CD14-positive monocyte (primary cell): ENCODE measurements around the gene MLLT1. TPM values are rescaled to one million over a fixed set of nuclear protein-coding genes. Genes with fewer than 3 reads are reported as not detected.
A peak's percentile ranks its signal among the peaks of the same experiment; 100 is the strongest.

Source experiments
- DNase-seq, 3 donors: peaks; one replicate each; pipeline ENCODE4 v3.0.0-alpha.2; 2011 to 2022
- H2AFZ ChIP-seq: 2 replicates; pipeline ENCODE4 v1.6.0; 2012; ENCODE audit warnings: mild to moderate bottlenecking, low read depth, low read length, inconsistent platforms; ENCODE audit not compliant: insufficient read depth, poor library complexity, severe bottlenecking
- H3K27ac ChIP-seq, 2 donors: 1 replicate in 1 of 2; 2 replicates in 1 of 2; pipeline ENCODE4 v1.5.1; 2012 to 2013; ENCODE audit warnings: low read length in 2 of 2, control low read depth in 1 of 2, inconsistent platforms in 1 of 2, low read depth in 1 of 2, mild to moderate bottlenecking in 1 of 2
- H3K27me3 ChIP-seq, 2 donors: one replicate each; pipeline versions ENCODE4 v1.6.0 to v1.6.1; 2011 to 2013; ENCODE audit warnings: low read length in 2 of 2; ENCODE audit not compliant: control insufficient read depth in 2 of 2, insufficient read depth in 2 of 2
- H3K36me3 ChIP-seq, 2 donors: replicated peaks in 1 of 2; 1 replicate in 1 of 2; 2 replicates in 1 of 2; pipeline versions ENCODE4 v1.5.1 to v1.6.1; 2012 to 2013; ENCODE audit warnings: low read length in 2 of 2, control low read depth in 1 of 2, inconsistent platforms in 1 of 2, mild to moderate bottlenecking in 1 of 2; ENCODE audit not compliant: insufficient read depth in 2 of 2, control insufficient read depth in 1 of 2
- H3K4me1 ChIP-seq, 2 donors: 1 replicate in 1 of 2; 2 replicates in 1 of 2; pipeline versions ENCODE4 v1.5.1 to v1.6.1; 2012 to 2013; ENCODE audit warnings: low read length in 2 of 2, control low read depth in 1 of 2, inconsistent platforms in 1 of 2, mild to moderate bottlenecking in 1 of 2, moderate library complexity in 1 of 2; ENCODE audit not compliant: insufficient read depth in 2 of 2, control insufficient read depth in 1 of 2
- H3K4me2 ChIP-seq: replicated peaks from 2 replicates; pipeline ENCODE3; 2012; ENCODE audit warnings: low read length, moderate library complexity, mild to moderate bottlenecking; ENCODE audit not compliant: poor library complexity, severe bottlenecking; ENCODE audit errors: extremely low read depth
- H3K4me3 ChIP-seq, 3 experiments: fragments of 200-600 bp in 1 of 3; sonication (generic) in 1 of 3; replicated peaks in 1 of 3; 1 replicate in 2 of 3; 2 replicates in 1 of 3; pipeline ENCODE4 v1.5.1; 2011 to 2013; ENCODE audit warnings: low read length in 3 of 3, mild to moderate bottlenecking in 3 of 3, control low read depth in 2 of 3, low read depth in 2 of 3, inconsistent platforms in 1 of 3, moderate library complexity in 1 of 3
- H3K79me2 ChIP-seq: 2 replicates; pipeline ENCODE4 v1.6.0; 2012; ENCODE audit warnings: mild to moderate bottlenecking, control low read depth, inconsistent platforms, low read length, moderate library complexity; ENCODE audit not compliant: insufficient read depth
- H3K9ac ChIP-seq: 2 replicates; pipeline ENCODE4 v1.6.0; 2017; ENCODE audit warnings: low read length, mild to moderate bottlenecking; ENCODE audit not compliant: insufficient read depth, poor library complexity, severe bottlenecking
- H3K9me3 ChIP-seq, 2 donors: replicated peaks in 1 of 2; 1 replicate in 1 of 2; 2 replicates in 1 of 2; pipeline versions ENCODE4 v1.5.1 to v1.6.1; 2012 to 2013; ENCODE audit warnings: low read length in 2 of 2, control low read depth in 1 of 2; ENCODE audit not compliant: control insufficient read depth in 1 of 2, insufficient read depth in 1 of 2
- H4K20me1 ChIP-seq: 2 replicates; pipeline ENCODE4 v1.6.0; 2012; ENCODE audit warnings: mild to moderate bottlenecking, low read length, control low read depth, moderate library complexity; ENCODE audit not compliant: insufficient read depth
- H3K27ac Mint-ChIP-seq, 7 donors: one replicate each; pipeline ENCODE4 v1.8.0; 2020; ENCODE audit warnings: mild to moderate bottlenecking in 7 of 7, mixed read lengths in 7 of 7, moderate library complexity in 6 of 7, inconsistent platforms in 2 of 7
- H3K27me3 Mint-ChIP-seq, 3 donors: one replicate each; pipeline ENCODE4 v1.8.0; 2021 to 2022; ENCODE audit warnings: low read depth in 3 of 3, mild to moderate bottlenecking in 3 of 3, mixed read lengths in 3 of 3, moderate library complexity in 3 of 3, inconsistent platforms in 1 of 3
- H3K36me3 Mint-ChIP-seq, 2 donors: one replicate each; pipeline ENCODE4 v1.8.0; 2020; ENCODE audit warnings: mixed read lengths in 2 of 2, inconsistent platforms in 1 of 2, mild to moderate bottlenecking in 1 of 2
- H3K4me1 Mint-ChIP-seq: one replicate; pipeline ENCODE4 v1.8.0; 2020; ENCODE audit warnings: mild to moderate bottlenecking, mixed read lengths
- H3K4me3 Mint-ChIP-seq, 2 donors: one replicate each; pipeline ENCODE4 v1.8.0; 2020; ENCODE audit warnings: mild to moderate bottlenecking in 2 of 2, mixed read lengths in 2 of 2, moderate library complexity in 1 of 2
- H3K9me3 Mint-ChIP-seq, 7 donors: one replicate each; pipeline ENCODE4 v1.8.0; 2020 to 2022; ENCODE audit warnings: mixed read lengths in 7 of 7, mild to moderate bottlenecking in 6 of 7, moderate library complexity in 6 of 7, inconsistent platforms in 2 of 7
- WGBS: methylation state at CpG from one replicate; pipeline ENCODE4 v1.1.5; 2013; ENCODE audit warnings: missing lambda C conversion rate; ENCODE audit not compliant: insufficient coverage; 5-methylcytosine and 5-hydroxymethylcytosine counted together
- intact Hi-C, 2 donors: fragments of 100-400 bp; cut with micrococcal nuclease; formaldehyde crosslinking; loops; one replicate each; pipeline versions ENCODE4 v1.15.0 to v1.15.1; 2023
- polyA plus RNA-seq, 3 donors: library from polyadenylated mRNA; depleted of rRNA in 1 of 3; unstranded in 2 of 3; stranded (reverse) in 1 of 3; fragments of 300-500 nt in 2 of 3; fragments of >200 nt in 1 of 3; fragmentation: Illumina TruSeq in 2 of 3; gene quantifications; 1 replicate in 2 of 3; 2 replicates in 1 of 3; pipeline ENCODE4 v1.2.3, GENCODE V29; 2012 to 2021
- TF ChIP-seq, protein P1 (sequence below): fragments of 200-600 bp; IDR thresholded peaks from one replicate; pipeline ENCODE4 v1.8.0; 2022; ENCODE audit warnings: antibody characterized with exemption, mild to moderate bottlenecking

Gene MLLT1
- polyA plus RNA-seq, 3 donors: 0.65 to 17.3 (median 0.99) TPM

DNA sequence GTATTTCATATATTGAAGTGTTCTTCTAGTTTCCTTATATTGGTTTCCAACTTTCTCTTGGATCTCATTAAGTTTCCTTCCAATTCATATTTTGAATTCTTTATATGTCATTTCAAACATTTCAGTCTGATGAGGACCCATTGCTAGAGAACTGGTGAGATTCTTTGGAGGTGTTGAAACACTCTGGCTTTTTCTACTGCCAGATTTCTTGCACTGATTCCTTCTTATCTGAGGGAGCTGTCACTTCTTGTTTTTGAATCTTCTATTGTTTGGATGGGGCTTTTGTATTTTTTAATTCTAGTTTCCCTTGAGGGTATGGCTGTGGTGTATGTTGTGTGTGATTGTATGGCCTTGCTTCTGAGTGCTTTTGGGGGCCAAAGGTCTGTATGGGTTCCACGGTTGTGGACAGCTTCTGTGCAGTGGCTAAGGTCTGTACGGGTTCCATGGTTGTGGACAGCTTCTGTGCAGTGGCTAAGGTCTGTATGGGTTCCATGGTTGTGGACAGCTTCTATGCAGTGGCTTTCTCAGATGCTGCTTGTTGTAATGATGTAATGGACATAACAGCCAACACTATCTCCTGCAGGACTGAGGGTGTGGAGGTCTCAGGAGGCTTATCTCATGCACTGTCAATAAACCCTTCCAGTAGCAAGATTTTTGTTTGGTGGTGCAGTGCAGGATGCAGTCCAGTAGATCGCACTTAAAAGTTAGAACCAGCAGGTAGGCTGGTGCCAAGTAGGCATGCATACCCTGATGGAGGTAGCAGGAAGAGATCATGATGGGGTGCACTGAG, 107.5 kb downstream of the MLLT1 start:
- 94% methylated on average over 2 of the region's 3 CpGs for WGBS
- Mint-ChIP-seq H3K27me3 (peaks cover 7 to 8% (median 8%) of the 10 kb centered on the region in 3 donors), H3K27ac (no peak overlapping the region), H3K4me1 (no peaks in the 10 kb centered on the region), H3K9me3 (peaks cover 0 to 6% (median 2%) of the 10 kb centered on the region in 7 donors), H3K36me3 (no peaks in the 10 kb centered on the region), H3K4me3 (peak overlapping the region in 1 of 2 donors; percentile 18)
- no peak overlapping the region for H3K4me3 ChIP-seq
- no peaks in the 10 kb centered on the region for H3K27me3 ChIP-seq
- no peak overlapping the region for H3K27ac ChIP-seq
- no peaks in the 10 kb centered on the region for H3K36me3 ChIP-seq
- no peak for DNase-seq
- no peak overlapping the region for H2AFZ ChIP-seq
- H3K4me2 ChIP-seq: no peak overlapping the region
- intact Hi-C loops: no loop called here
- H4K20me1 ChIP-seq: no peaks in the 10 kb centered on the region
- H3K79me2 ChIP-seq: no peaks in the 10 kb centered on the region
- H3K9ac ChIP-seq: no peak overlapping the region
- no peaks in the 10 kb centered on the region for H3K9me3 ChIP-seq
- TF ChIP-seq, protein P1, sequence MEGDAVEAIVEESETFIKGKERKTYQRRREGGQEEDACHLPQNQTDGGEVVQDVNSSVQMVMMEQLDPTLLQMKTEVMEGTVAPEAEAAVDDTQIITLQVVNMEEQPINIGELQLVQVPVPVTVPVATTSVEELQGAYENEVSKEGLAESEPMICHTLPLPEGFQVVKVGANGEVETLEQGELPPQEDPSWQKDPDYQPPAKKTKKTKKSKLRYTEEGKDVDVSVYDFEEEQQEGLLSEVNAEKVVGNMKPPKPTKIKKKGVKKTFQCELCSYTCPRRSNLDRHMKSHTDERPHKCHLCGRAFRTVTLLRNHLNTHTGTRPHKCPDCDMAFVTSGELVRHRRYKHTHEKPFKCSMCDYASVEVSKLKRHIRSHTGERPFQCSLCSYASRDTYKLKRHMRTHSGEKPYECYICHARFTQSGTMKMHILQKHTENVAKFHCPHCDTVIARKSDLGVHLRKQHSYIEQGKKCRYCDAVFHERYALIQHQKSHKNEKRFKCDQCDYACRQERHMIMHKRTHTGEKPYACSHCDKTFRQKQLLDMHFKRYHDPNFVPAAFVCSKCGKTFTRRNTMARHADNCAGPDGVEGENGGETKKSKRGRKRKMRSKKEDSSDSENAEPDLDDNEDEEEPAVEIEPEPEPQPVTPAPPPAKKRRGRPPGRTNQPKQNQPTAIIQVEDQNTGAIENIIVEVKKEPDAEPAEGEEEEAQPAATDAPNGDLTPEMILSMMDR: no peak
- H3K4me1 ChIP-seq: no peaks in the 10 kb centered on the region

- H3K27me3 ChIP-seq: no peaks in the 10 kb centered on the region
- no peak overlapping the region for H2AFZ ChIP-seq
- DNase-seq: no peak
- no peak overlapping the region for H3K9ac ChIP-seq
- H3K27ac ChIP-seq: no peak overlapping the region
- Mint-ChIP-seq H3K4me1 (no peaks in the 10 kb centered on the region), H3K27me3 (peaks cover 3 to 13% (median 6%) of the 10 kb centered on the region in 3 donors), H3K9me3 (peaks cover 0 to 6% (median 2%) of the 10 kb centered on the region in 7 donors), H3K4me3 (no peak overlapping the region), H3K36me3 (no peaks in the 10 kb centered on the region), H3K27ac (no peak overlapping the region)
- no peak overlapping the region for H3K4me3 ChIP-seq
- H3K36me3 ChIP-seq: no peaks in the 10 kb centered on the region
- H3K4me2 ChIP-seq: no peak overlapping the region
- TF ChIP-seq, protein P1: no peak
- H3K79me2 ChIP-seq: no peaks in the 10 kb centered on the region
- WGBS: no CpG with 5 or more reads among the region's 1 CpG
- no peaks in the 10 kb centered on the region for H3K4me1 ChIP-seq
- H3K9me3 ChIP-seq: no peaks in the 10 kb centered on the region
- intact Hi-C loops: no loop called here
- no peaks in the 10 kb centered on the region for H4K20me1 ChIP-seq
Observed at GRCh38 chr19:6167115-6167514, 112.7 kb downstream of the MLLT1 start.
